HG03442 (cell line): Measurements from ENCODE around the gene MYO3B.

Experiments used
- ATAC-seq: cut with Tn5 transposase; IDR thresholded peaks from one replicate; pipeline ENCODE4 v1.9.1; 2021; ENCODE audit warnings: mild to moderate bottlenecking, moderate library complexity; ENCODE audit not compliant: unreplicated experiment

MYO3B gene, protein sequence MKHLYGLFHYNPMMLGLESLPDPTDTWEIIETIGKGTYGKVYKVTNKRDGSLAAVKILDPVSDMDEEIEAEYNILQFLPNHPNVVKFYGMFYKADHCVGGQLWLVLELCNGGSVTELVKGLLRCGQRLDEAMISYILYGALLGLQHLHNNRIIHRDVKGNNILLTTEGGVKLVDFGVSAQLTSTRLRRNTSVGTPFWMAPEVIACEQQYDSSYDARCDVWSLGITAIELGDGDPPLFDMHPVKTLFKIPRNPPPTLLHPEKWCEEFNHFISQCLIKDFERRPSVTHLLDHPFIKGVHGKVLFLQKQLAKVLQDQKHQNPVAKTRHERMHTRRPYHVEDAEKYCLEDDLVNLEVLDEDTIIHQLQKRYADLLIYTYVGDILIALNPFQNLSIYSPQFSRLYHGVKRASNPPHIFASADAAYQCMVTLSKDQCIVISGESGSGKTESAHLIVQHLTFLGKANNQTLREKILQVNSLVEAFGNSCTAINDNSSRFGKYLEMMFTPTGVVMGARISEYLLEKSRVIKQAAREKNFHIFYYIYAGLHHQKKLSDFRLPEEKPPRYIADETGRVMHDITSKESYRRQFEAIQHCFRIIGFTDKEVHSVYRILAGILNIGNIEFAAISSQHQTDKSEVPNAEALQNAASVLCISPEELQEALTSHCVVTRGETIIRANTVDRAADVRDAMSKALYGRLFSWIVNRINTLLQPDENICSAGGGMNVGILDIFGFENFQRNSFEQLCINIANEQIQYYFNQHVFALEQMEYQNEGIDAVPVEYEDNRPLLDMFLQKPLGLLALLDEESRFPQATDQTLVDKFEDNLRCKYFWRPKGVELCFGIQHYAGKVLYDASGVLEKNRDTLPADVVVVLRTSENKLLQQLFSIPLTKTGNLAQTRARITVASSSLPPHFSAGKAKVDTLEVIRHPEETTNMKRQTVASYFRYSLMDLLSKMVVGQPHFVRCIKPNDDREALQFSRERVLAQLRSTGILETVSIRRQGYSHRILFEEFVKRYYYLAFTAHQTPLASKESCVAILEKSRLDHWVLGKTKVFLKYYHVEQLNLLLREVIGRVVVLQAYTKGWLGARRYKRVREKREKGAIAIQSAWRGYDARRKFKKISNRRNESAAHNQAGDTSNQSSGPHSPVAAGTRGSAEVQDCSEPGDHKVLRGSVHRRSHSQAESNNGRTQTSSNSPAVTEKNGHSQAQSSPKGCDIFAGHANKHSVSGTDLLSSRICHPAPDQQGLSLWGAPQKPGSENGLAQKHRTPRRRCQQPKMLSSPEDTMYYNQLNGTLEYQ (N-terminal part only)

DNA sequence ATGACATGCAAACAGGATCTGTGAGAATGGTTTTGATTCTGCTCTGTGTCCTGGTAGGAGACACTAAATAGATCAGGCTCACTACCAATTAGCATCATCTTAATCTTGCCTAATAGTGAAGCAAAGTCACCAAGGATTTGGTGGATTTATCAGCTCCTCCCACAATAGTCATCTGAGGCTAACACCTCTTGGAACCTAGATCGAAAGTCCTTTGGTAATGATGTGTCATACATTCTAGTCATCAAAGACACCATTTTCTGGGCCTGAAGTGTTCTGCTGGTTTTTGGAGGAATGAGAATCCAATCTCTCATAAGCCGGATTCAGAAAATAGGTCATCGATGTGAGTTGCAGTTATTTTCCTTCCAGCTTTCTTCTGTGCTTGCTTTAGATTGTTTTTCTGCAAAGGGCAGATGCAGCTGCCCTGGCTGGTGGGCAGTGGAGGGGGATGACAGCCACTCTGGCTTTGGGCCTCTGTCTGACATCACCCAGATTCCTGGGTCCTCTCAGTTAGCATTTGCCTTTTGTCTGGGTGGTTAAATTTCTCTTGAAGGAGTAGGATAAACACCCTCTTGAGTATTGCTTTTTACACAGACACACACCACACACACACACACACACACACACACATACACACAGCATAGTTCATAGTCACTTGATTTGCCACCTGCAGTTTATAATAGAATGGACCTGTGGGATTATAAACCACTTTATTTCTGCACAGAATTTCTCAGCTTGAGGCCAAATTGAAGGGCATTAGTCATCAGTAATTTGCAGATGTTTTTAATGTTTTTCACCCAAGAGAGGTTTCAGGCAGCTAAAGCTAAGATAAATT lies at the start of gene MYO3B:
MYO3B (plus strand) TSS at position 198 of the 832 bp plus-strand sequence; CDS start at position 339, 141 bp downstream.
- ATAC-seq, result peak; percentile 48

DNA sequence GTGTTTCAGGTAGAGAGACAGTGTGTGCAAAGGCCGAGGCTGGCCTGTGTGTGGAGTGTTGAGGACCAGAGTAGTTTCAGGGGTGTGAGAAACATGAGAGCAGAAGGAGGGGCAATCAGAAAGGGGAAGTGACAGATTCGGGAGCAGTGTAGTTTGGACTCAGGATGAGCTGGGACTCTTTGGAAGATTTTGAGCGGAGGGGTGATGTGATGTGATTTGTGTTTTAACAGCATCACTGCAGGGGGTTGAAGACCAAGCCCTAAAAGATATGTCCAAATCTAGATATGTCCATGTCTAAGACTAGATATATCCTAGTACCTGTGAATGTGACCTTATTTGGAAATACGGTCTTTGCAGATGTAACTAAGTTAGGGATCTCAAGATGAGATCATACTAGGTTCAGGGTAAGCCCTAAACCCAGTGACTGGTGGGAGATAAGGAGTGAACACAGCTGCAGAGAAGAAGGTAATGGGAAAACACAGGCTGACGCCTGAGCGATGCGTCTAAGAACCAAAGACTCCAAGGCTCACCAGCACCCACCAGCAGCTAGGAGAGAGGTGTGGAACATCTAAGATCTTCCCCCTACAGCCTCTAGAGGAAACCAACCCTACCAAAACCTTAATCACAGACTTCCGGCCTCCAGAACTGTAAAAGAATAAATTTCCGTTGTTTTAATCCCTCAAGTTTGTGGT lies 38.5 kb upstream of the MYO3B start:
- no peak for ATAC-seq

DNA sequence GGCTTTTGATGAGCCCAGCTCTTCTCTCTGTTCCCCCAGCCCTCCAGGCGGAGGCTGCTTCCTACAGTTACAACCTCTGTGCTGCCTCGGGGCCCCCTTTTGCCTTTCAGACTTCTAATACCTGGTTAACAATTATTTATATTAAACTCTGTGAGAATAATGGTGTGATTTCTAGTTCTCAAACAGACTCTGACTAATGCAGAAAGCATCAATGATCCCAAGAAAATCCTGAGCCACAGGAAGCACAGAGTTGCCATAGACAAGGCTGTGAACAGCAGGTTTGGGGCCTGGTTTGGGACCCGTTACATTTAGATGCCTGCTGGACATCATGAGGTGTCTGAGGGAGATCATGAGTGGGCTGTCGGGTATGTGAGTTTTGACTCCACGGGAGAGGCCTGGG lies 37.4 kb upstream of the MYO3B start:
- no peak for ATAC-seq

DNA sequence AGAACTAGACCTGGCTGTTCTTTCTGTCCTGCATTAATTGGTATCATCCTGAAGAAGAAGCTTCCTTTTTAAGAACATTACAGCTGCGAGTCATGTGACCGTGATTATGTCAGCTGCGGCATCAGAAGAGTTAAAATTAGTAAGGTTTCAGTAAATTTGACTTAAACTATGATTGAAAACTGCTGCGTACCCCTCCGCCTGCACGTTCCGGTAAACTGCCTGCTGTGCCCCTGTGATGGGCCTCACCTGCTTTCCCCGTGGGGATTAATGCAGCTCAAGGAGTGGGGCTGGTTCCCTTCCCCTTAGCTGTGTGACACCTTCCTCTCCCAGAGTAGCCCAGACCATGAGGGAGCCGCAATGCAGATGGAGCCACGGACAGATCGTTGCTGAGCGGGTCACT lies 36.1 kb upstream of the MYO3B start:
- peak; percentile 42 for ATAC-seq

DNA sequence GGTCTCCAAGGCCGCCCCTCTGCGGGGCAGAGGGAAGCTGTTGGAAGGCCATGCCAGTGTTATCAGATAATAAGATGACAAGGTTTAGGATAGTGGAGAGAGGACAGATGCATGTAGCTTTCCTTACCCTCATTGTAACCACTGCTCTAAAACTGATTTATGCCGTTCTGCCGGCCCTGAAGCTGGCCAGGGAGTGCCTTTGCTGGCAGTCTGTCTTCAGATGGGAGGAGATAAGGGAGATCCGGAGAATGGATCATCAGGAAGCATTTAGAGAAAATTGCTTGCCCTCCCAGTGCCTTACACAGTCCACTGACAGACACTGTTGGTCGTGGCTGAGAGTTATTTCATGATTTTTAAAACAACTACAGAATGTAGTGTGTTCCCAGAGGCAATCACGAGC lies 35.4 kb upstream of the MYO3B start:
- no peak for ATAC-seq

DNA sequence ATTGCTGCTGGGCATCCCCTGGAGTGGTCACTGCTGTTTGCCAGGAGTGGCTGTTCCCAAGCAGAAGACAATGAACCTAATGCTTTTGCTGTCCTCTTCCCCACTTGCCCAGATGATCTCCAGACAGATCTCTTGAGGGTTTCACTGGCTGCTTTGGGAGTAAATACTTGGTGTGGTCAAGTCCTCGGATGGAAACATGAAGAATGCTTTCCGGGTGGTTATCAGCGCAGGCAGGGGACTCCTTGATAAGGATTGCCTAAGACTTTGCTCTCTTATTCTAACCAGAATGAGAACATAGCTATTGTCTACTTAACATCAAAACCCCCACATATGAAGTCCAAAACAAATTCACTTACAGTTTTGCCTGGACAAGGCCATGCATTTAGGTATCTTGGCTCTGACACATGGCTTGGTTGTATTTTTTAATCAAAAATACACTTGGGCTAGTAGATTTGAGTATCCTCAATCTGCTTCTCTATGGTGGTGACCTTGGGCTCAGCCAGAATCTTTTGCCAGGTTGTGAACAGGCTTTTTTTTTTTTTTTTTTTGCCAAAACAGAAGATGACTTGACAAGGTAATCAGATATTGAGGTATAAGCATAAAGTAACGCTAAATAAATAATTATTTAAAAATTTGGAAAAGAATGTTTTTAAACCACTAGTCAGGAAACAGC lies 34.8 kb upstream of the MYO3B start:
- no peak for ATAC-seq

DNA sequence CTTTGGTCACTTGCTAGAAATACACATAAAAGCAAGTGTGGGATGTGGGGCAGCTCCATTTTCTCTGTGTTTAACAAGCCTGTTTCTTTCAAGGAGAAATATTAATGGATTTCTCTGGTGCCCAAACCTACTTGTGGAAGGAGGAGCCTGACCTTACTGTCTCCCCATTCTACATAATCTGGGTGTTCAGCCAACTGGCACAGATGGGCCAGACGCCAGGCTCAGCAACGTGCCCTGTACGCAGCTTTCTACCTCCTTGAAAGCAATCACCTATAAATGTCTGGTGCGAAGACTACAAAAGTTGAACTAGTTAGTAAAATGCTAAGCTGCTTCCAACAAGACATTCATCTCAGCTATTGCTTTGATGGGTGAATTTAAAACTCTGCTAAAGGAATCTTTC lies 33.2 kb upstream of the MYO3B start:
- ATAC-seq, result no peak

DNA sequence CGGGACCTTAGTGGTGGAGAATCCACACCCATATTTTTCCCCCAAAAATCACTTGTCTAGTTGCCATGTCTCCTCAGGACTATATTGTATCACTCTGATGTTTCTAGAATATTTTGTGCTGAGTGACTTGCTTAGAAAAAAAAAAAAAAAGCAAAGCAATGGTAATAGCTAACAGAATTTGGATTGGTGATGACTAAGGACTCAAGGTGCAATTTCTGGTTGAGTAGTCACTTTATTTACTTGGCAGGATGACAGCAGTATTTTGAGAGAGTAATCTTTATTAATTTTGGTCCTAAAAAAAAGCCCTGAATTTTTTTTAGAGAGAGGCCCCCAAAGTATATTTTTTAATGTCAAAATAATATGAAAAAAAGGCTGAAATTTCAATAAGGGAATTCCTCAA lies 32.8 kb upstream of the MYO3B start:
- ATAC-seq, result no peak

DNA sequence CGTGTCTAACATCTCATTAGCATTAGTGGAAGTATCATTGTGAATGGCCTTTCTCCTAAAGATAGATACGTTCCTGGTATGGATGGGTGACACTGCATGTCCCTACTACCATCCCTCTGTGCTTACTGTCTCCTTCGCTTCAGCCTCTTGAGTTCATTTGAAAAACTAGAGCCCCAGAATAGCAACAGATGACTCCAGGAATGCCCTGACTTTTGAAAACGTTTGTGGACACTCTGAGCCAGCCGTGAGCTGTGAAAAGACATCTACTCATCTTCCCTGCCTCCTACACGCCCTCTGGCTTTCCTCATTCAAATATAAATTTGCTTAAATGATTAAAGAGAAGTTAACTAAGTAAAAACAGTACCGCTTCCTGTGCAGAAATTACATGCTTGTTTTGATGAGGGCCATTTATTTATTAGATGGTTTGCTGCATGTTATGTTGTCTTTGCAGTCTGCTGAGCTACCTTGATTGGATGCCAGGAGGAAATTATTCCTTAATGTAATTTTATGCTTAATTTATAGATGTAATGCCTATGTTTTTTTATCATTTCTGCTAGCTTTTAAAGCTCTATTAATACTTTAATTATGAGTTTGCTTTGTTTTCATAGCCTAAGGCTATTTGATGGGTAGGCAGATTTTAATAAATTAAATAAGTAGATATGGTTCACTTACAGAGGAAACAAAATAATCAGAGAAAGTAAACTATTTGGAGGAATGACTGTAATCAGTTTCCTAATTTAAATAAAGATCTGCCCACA lies 32.1 kb upstream of the MYO3B start:
- no peak for ATAC-seq

DNA sequence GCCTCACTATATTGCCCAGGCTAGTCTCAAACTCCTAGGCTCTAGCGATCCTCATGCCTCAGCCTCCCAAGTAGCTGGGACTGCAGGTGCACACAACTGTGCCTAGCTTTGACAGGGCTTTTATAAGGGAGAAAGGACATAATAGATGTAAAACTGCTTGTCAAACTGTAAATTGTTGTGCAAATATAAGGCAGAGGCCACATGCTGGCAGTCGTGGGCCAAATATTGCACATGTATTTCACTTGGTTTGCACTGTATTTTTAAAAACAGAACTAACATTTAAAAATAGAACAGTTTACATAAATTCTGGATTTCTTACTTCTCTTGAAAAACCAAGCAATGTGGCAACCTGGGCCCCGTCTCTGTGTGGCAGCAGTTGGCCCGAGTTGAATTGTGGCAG lies 31.2 kb upstream of the MYO3B start:
- no peak for ATAC-seq

DNA sequence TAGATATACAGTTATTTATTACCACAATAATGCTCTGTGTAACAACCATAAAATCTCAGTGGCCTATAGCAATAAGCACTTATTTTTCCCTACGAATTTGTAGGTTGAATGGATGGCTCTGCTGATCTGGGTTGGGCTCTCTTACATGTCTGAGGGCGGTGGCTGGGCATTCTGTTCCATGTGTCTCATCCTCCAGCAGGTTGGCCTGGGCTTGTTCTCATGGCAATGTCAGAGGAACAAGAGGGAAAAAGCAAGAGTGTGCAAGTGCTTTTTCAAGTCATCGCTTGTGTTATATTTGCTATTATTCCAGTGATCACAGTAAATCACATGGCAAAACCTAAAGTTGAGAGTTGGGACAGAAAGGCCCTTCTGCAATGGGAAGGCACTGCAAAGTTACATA lies 30.4 kb upstream of the MYO3B start:
- no peak for ATAC-seq

DNA sequence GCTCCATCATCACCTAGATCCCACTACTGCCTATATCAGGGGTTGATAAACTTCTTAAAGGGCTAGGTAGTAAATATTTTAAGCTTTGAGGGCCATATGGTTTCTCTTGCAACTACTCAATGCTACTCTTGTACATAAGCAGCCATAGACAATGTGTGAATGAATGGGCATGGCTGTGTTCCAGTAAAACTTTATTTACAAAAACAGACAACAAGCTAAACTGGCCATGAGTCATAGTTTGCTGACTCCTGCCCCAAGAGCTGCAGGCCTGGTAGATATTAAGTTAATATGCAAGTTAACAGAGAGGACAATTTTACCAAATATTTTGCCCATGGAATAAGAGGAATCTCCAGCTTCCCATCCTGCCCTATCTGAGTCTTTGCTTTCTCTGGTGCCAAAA lies 29.8 kb upstream of the MYO3B start:
- no peak for ATAC-seq

DNA sequence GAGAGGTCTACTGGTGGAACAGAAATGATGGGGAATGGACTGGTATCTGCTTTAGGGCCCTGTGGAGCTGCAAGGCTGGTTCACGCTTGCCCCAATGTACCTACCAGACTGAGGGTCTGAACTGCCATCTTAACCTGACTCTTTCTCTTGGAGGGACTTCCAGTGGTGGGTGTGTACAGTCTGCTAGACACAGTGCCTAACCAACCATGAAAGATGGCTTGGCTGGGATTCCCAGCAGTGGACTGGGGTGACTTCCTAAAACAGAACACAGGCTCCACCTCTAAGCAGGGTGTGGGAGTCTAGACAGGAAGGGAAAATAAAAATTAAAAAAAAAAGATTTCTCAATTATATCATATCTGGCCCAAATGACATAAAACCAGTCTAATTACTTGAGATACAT lies 25.5 kb upstream of the MYO3B start:
- no peak for ATAC-seq

DNA sequence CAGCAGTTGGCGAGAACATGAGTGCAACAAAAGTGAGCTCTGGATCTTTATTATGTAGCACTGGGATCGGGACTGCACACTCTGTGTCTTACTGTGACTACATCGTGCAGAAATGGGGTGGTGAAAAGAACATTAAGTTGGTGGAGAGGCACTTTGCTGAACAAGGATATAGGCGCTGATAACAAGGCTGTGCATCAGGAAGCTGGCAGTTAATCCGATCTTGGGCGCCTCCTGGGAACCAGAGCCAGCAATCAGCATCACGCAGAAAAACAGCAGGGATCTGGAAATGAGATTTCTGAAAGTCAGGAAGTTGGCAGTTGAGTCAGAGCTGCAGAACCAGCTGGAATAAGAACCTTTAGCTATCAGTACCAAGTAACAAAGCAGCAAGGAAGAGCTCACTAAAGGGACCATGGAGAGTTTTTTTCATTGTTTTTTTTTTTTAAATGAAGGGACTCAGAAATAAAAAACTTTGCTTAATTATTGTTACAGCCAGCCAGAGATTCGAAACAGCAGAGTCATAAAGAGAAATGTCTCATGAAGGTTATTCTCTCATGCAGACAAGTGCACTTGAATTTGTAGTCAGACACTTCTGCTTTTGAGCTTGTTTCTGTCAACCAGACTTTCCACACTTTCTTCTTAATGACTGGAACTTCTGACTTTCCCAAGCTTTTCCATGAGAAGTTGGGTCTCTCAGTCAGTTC lies 22.8 kb upstream of the MYO3B start:
- ATAC-seq, result peak; percentile 51

DNA sequence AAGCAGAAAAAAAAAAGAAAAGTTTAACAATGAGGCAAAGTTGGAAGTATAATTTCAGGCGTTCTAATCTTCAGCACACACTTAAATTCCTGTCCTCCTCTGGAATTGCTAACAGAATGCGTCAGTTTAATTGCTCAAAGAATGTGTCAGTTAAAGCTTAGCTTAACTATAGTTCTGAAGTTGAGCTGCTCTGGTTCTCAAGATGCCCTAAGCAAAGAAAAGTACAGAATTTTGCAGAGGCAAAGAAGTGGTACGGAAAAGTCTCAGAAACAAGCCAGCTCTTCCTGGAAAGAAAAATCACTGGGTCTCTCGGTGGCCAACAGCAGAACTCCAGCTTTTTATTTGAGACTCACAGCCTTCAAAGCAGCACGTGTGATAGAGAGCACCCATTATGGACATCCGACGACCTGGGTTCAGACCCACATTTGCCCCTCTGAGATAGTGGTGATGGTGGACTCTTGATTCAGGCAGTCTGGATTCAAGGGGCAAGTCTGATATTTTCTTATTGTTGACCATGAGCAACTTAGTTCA lies 22.2 kb upstream of the MYO3B start:
- ATAC-seq, result no peak

DNA sequence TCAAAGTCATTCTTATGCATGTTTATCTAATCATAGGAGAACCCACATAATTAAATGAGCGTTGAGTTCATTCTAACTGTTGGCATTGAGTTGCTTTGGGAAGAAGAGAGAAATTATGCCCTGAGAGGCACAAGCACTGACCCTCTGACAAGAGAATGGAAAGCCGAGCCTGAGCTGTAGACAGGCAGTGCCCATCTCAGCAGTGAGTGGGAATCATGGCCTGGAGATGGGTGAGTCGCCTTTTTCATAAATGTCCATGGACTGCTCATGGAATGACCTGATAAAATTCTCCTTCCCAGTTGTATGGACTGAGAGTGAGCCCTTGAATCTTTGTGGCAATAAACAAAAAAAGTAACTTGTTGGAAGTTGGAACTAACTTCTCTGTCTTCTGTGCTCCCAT lies 21.4 kb upstream of the MYO3B start:
- ATAC-seq, result no peak

DNA sequence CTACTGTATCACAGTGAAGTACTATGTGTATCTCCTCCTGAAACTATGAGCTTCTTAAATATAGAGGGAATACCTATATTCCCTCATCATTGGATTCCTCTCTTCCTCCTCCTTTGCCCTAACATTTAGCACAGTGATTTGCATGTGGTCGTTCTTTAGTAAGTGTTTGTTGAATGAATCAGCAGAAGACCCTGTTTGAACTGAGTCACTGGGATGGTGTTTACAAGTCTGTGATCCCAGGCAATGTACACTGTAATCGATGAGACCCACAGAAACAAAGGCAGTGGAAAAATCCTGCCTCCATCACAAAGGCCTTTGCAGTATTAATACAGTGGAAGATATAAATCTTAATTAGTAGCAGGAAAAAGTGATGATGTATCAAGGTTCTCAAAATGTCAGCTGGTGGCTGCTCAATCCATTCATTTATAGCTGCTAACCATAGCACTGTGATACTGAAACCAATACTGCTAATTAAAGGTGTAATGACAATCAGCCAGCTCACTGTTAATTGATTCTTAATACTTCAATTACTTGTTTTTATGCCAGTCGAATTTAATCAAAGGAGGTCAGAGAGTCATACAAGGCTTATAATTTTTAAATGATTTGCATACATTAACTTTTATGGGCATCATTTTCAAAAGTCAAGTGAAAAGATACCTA lies 20.8 kb upstream of the MYO3B start:
- no peak for ATAC-seq
